Measurements from ENCODE around the gene PNLIPRP2.

The PNLIPRP2 gene

GRCh38 chr10:116636976-116637375, 16.2 kb downstream of the PNLIPRP2 start:
- H3K27me3 ChIP-seq (ENCODE audit: insufficient read depth, poor library complexity, severe bottlenecking): no peaks in the 10 kb centered on the region
- H3K4me3 ChIP-seq (replicated peaks; ENCODE audit: insufficient read depth, low read length): no peak overlapping the region
- no peak for TF ChIP-seq SPI1 (IDR thresholded peaks at IDR 0.05; ENCODE audit: borderline replicate concordance, low read depth)
- no peak for TF ChIP-seq POLR2AphosphoS5 (IDR thresholded peaks at IDR 0.05; ENCODE audit: low read depth)
- TF ChIP-seq GABPA (IDR thresholded peaks at IDR 0.05; ENCODE audit: low read depth): no peak
- TF ChIP-seq REST (IDR thresholded peaks at IDR 0.05; ENCODE audit: insufficient replicate concordance, low read depth): no peak
- TF ChIP-seq CTCF (IDR thresholded peaks at IDR 0.05; ENCODE audit: insufficient read depth, low read length): no peak
- DNase-seq (ENCODE audit: low read depth in 1 of 2, low spot score in 1 of 2): no peak
- H3K27ac ChIP-seq (replicated peaks): no peak overlapping the region

- no peak overlapping the region for H3K4me3 ChIP-seq (replicated peaks; ENCODE audit: insufficient read depth, low read length)
- H3K27ac ChIP-seq (replicated peaks): no peak overlapping the region
- H3K27me3 ChIP-seq (ENCODE audit: insufficient read depth, poor library complexity, severe bottlenecking): no peaks in the 10 kb centered on the region
- TF ChIP-seq POLR2AphosphoS5 (IDR thresholded peaks at IDR 0.05; ENCODE audit: low read depth) (no peak), CTCF (IDR thresholded peaks at IDR 0.05; ENCODE audit: insufficient read depth, low read length) (no peak), SPI1 (IDR thresholded peaks at IDR 0.05; ENCODE audit: borderline replicate concordance, low read depth) (no peak), REST (IDR thresholded peaks at IDR 0.05; ENCODE audit: insufficient replicate concordance, low read depth) (no peak)
- no peak for DNase-seq (ENCODE audit: low read depth in 1 of 2, low spot score in 1 of 2)
Observed at GRCh38 chr10:116637830-116638229, 17.1 kb downstream of the PNLIPRP2 start.

GRCh38 chr10:116646502-116646901, 25.7 kb downstream of the PNLIPRP2 start:
- no peak for DNase-seq (ENCODE audit: low read depth in 1 of 2, low spot score in 1 of 2)
- no peak overlapping the region for H3K4me3 ChIP-seq (replicated peaks; ENCODE audit: insufficient read depth, low read length)
- H3K27ac ChIP-seq (replicated peaks): no peak overlapping the region
- H3K27me3 ChIP-seq (ENCODE audit: insufficient read depth, poor library complexity, severe bottlenecking): no peaks in the 10 kb centered on the region
- no peak for TF ChIP-seq SPI1 (IDR thresholded peaks at IDR 0.05; ENCODE audit: borderline replicate concordance, low read depth)
- no peak for TF ChIP-seq CTCF (IDR thresholded peaks at IDR 0.05; ENCODE audit: insufficient read depth, low read length)
- no peak for TF ChIP-seq GABPA (IDR thresholded peaks at IDR 0.05; ENCODE audit: low read depth)
- no peak for TF ChIP-seq POLR2AphosphoS5 (IDR thresholded peaks at IDR 0.05; ENCODE audit: low read depth)
- no peak for TF ChIP-seq REST (IDR thresholded peaks at IDR 0.05; ENCODE audit: insufficient replicate concordance, low read depth)

Data from HL-60 (cell line).